KG1 (cell line): Measurements from ENCODE around the gene TSBP1.
A peak's percentile ranks its signal among the peaks of the same experiment; 100 is the strongest.

Experiments used
- DNase-seq: peaks from one replicate; lab custom pipeline; 2025; lab: John Stamatoyannopoulos, UW

The TSBP1 gene, protein sequence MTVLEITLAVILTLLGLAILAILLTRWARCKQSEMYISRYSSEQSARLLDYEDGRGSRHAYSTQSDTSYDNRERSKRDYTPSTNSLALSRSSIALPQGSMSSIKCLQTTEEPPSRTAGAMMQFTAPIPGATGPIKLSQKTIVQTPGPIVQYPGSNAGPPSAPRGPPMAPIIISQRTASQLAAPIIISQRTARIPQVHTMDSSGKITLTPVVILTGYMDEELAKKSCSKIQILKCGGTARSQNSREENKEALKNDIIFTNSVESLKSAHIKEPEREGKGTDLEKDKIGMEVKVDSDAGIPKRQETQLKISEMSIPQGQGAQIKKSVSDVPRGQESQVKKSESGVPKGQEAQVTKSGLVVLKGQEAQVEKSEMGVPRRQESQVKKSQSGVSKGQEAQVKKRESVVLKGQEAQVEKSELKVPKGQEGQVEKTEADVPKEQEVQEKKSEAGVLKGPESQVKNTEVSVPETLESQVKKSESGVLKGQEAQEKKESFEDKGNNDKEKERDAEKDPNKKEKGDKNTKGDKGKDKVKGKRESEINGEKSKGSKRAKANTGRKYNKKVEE

DNA sequence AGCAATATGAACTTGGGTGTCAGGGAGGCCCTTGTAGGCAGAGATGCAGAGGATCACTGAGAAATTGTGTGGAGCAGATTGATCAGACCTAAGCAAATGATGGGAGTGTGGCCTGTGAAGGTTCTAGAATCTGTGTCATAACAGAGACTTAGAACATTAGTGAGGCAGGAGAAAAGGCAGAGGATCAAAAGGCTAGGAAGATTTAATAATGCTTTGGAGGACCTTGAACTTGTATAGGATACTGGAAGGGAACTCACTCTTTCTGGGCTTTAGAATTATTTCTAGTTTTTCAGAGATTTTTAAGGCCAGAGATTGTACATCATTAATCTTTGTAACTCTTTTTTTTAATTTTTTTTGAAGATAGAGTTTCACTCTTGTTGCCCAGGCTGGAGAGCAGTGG, at the start of gene TSBP1:
Gene TSBP1 (minus strand): TSS at position 101 of the 400 bp plus-strand sequence. CDS start 197 bp downstream, outside the sequence.
- DNase-seq: no peak

DNA sequence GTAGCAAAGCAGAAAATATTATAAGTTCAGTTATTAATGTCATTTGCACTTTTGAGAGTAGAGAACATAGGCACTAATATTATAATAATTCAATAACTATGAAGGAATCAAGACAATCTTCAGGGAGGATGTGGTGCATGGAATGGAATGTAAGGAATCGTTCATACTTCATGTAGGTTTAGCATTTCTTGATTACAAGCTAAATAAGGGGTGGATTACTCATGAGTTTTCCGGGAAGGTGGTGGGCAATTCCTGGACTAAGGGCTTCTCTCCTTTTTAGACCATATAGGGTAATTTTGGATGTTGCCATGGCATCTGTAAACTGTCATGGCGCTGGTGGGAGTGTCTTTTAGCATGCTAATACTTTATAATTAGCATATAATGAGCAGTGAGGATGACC, 44.3 kb upstream of the TSBP1 start:
- DNase-seq: no peak

DNA sequence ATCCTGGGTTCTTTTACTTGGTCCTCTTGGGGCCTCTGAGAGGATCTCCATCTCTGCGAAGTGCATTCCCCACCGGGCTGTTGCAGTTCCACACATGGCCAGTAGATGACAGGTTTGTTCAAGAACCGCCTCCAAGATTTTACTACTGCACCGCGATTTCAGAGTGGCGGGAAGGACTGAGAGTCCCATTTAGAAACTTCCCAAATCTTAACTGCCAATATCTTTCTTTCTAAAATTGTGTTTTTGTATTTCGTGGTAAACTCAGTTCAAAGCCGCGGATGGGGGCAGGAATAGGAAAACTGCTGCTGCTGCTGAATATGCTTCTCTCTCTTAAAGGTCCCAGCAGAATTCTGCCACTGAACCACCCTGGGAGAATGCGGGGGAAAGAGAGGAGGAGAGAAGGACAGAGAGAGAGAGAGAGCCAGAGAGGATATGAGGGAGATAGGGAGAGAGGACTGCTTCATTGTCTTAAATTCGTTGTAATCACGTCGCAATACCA, 43.9 kb upstream of the TSBP1 start:
- DNase-seq: peak; percentile 76

DNA sequence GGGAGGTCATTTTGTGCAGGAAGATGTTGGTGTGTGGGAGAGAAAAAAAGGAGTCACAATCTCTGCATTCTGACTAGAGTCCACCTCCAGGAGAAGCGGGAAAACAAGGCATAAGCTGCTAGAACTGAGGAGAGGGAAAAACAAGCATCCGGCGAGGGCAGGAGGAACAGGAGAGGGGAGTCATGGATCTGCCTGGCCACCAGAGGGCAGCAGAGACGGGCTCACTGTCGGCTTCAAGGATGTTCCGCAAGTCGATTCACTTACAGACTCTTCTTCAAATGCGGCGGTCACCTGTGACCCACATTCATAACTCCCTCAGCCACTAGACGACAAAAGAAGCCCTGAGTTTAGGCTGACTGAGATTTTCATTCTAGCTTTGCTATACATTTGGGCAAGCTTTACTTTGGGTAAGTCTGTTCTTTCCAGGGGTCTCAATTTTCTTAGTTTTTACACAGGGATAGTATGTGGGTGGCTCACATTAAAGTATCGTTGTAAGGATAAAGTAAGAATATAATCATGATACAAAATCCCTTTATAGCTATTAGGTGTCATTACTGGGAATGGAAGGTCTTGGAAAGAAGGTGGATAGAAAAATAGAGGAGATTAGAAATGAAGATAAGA, 41.8 kb upstream of the TSBP1 start:
- peak; percentile 52 for DNase-seq

DNA sequence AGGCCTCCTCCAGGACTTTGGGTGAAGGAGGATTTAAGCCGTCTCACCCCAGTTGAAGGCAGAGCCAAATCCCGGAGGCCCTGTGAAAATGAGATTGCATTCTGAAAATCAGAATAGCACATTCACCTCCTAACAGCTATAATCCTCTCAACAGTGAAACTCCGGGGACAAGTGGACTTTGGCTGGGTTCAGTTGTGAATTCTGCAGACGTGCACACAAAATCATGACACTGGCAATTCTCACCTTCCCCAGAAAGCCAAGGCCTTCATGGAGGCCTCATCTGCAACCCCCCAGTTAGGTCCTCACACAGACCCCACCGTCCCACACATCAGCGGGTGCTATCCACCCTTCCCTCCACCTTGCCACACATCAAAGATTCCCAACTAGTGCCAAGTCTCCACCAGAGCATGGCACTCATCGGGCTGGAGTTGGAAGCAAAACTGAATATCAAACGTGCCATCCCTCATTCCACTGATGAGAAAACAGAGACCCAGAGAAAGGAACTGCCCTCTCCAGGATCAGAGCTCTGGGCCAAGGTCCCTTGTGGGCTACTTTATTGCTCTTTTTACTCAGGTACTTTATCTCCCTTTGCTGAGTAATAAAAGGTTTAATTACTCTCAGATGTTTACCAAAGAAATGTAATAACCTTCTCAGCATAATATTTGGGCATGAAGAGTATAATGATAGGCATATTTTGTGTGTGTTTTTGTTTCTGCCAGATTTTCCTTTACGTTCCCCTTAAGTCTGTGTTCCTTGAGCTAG, 40.0 kb upstream of the TSBP1 start:
- no peak for DNase-seq

DNA sequence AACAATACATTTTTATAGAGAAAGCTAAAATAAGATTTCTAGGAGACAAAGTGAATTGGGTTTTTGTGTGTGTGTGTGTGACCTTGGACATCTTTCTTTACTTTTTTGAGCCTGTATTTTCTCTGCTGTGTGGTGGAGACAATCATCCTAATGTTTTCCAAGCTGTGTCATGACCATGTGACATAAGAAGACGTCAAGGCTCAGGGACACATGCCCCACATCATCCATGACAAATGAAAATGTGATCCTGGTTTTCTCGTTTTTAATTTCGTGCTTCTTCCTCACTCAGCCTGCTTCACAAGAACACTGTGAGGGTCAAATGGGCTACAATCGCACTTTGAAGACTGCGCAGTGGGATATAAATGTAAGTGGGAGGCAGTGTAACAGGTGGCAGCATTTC, 39.2 kb upstream of the TSBP1 start:
- DNase-seq: no peak

DNA sequence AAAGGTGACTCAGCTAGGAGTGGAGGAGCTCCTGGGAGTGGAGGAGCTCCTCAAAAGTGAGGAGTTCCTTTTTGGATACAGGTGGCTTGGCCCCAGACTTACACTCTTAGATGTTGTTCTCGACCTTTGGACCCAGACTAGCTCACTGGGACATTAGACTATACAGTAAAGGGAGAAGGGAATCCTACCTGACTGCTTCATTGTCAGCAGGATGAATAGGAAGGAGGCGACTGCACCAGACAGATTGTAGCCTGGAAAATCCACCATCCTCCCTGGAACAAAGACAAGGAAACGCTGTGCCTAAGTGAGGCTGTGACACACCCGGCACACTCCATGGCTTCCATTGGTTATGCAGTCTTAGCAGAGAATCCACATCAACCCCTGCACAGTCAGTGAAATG, 35.2 kb upstream of the TSBP1 start, which contains the start of gene BTNL2:
Gene BTNL2 (minus strand): TSS at position 325 of the 400 bp plus-strand sequence. CDS start 58 bp downstream, at position 267.
- no peak for DNase-seq

DNA sequence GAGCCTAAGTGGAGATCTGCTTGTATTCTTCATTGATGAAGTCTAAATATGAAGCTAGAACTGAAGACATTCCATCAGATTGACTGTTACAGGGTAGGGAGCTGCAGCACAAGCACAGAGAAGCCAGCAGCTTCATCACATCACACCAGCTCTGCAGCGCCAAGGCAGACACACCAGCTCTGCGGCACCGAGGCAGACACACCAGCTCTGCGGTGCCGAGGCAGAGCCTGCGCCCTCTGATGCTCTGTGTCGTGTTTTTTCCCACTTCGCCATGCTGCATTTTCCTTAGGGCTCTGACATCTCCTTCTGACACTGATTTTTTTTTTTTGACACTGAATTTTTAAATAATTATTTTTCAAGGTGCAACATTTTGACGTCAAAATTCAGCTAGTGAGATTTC, 34.5 kb upstream of the TSBP1 start:
- no peak for DNase-seq

DNA sequence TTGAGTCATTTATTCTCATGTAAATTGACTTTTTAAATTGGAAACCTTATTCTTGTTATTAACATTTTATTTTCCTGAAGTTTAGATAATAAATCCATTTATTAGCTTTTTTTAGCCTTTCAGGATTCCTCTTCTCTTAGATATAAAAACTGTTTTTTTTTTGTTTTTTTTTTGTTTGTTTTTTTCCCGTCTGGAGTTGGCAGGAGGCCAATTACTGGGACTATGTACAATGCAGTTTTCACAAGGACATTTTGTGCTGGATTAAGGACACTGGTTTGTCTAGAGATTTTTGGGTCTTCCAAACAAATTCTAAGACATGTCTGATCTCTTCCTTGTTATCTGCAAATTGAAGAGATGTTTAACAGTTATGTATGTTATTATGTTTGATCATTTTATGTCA, 34.0 kb upstream of the TSBP1 start:
- no peak for DNase-seq

DNA sequence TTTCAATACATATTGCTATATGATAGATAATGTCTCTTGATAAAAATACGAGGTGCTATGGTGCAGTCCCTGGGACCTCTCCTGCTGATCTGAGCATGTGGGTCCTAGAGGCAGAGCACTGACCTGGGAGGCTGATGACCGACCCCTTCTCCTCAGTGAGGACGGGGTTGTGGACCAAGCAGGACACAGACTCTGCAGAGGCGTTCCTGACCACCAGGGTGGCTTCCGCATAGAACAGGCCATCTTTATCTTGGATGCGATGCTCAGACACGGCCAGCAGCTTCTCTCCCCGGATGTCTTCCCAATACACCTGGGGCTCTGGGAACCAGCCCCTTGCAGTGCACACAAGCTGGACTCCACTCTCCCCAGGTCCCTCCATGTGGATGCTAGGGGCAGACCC, 31.1 kb upstream of the TSBP1 start:
- DNase-seq: no peak

DNA sequence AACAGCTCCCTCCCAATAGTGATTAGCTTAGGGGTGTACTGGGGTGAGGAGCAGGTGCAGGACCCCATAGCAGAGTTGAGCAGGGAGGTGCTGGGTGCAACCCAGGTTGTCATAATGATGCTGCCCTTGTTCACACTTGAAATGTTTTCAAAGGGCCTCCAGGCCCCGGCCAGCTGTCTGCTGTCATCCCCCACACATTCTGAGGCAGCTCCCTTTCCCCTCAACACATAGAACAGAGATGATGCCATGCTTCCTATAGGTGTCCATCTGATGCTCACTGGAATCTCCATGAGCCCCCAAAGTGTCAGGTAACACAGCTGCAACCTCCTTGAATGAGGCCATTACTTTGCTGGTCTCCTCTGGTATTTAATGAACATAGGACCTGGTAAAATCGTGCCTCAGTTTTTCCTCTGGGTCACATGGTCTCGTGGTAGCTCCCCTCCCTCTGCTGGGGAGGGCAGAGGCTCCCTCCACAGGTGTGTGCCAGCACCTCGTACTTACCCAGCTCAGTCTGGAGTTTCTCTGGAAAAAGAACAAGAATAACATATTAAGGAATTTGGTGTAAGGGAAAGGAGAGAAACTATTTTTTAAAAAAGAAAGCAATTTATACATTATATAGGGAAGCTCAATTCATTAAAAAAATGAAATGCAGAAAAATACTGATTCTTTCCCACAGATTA, 29.7 kb upstream of the TSBP1 start:
- DNase-seq: no peak

DNA sequence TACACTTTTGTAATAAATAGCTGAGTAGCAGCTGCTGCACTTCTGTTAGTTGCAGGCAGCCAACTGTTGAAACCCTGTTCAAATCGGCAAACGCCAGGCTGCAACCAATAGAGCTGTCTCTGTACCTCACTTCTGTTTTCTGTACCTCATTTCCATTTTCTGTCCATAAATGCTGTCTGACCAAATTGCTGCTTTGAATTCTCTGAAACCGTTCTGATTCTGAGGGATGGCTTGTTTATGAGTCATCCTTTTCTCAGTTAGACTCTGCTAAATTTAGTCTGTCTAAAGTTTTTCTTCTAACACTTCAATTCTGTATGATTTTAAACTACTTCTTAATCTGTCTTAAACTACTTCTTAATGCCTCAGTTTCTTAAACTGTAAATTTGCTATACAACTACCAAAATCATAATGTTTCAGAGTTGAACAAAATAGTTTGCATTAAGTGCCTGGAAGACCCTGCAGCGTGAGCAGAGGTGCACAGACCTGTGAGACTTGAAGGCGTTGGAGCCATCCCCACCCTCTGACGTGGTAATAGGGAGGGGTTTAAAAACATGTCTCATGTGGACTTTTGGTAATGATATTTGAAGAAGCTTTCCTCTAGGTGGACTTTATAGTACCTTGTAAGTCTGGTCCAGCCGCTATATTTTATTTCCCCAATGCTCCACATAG, 25.7 kb upstream of the TSBP1 start:
- DNase-seq: no peak

DNA sequence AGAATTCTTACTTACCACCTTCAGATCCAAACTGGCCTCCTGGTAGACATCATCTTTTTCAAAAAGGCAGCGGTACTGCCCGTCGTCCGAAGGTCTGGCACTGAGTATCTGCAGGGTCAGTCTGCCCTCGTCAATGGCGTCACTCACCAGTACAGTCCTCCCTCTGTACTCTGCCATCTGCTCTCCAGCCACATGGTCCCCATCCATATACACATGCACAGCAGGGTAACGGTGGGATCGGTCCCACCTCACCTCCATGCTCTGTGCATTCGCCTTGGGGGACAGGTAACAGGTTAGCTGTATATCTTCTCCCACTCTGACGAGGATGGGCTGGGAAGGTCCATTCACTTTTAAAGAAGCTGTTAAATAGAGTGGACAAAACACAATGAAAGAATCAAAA, 24.3 kb upstream of the TSBP1 start:
- no peak for DNase-seq

DNA sequence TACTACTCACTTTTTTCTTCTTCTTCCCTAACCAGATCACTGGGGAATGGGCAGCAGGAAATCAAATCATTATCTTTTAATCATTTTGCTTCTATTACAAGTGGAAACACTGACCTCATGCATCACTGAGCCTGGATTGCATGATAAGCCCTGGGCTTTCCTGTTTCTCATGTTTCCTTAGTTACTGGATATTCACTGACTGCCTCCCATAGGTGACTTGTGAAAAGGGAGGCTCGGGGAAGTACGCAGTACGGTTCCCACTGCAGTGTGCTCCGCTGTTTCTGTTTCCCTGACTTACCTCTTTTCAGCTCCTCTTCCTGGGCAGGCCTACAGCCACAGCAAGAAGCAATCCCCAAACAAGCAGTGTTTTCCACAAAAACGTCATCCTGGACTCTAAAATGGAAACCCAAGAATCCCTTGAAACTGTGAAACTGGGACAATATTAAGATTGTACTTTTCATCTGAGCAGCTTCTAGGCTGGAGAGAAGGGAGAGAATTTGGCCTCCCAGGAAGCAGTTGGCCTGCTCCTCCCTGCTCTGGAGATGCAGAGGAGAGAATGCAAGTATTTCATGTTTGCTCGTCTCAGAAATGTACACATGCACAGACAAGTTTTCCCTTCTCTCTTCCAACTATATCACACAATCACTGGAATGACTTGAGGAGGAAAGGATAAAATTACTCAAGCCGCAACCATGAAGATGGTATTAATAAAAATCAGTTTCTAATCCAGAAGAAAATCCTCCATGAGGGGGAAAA, 22.1 kb upstream of the TSBP1 start:
- DNase-seq: no peak

DNA sequence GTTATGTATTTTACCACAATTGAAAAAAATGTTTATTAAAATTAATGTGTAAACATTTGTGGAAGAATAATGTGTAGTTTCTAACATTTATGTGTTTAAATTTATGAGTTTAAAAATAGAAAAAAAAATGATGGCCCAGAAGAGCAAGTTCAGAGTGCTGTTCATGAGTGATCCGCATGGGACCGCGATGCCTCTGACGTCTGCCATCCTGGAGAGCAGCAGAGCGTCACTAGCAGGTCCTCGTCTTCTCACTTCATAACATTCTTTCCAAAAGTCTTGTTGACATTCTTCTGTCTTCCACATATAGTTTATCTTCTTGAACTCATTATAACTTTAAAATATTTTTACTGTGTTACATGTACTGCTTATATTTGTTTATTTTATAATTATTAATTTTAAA, 19.8 kb upstream of the TSBP1 start:
- DNase-seq: no peak

DNA sequence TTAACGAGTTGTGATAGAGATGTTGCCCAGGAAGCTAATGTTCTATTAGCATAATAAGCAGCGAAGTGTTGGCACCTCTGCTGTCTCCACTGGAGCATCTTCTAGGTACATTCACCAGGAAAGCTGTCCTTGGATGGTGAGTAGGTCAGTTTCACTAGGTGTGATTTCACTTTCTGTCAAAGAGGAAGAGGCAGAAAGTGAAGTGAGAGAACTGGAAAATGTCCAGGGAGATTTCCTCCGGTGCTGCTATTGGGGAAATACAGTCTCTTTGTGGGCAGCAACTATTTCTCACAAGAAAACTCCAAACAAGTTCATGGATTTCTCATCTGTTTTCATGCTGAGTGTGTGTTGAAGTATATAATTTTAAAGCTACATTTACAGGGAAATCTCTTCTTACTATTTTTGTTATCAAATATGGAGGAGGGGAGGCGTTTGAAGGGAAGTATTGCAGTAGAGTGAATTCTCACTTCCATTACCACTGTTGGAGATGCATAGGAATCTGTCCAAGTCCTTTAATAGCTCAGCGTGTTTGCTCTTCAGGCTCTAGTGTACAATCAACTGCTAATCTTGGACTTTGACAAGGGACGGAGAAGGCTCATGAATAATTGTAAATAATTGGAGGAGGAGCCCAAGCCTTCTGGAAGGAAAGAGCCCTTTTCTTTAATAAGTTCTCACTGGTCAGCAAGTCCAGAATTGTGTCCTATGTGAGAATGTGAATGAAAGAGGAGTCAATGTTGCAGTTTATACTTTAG, 16.1 kb upstream of the TSBP1 start:
- DNase-seq: no peak

DNA sequence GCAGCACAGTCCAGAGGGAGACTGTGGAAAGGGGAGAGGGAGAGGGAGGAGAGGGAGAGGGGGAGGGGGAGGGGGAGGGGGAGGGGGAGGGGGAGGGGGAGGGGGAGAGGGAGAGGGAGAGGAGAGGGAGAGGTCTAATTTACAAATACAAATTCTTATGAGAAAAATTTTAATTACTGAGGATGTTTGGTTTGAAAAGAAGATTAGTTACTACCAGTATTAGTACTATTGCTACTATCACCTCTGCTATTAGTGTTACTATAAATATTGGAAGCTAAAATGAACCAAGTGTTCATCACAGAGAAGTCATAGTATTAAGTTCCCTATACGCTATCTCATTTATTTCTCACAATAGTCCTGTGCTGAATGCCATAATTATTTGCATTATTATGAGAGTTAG, 14.3 kb upstream of the TSBP1 start:
- no peak for DNase-seq

DNA sequence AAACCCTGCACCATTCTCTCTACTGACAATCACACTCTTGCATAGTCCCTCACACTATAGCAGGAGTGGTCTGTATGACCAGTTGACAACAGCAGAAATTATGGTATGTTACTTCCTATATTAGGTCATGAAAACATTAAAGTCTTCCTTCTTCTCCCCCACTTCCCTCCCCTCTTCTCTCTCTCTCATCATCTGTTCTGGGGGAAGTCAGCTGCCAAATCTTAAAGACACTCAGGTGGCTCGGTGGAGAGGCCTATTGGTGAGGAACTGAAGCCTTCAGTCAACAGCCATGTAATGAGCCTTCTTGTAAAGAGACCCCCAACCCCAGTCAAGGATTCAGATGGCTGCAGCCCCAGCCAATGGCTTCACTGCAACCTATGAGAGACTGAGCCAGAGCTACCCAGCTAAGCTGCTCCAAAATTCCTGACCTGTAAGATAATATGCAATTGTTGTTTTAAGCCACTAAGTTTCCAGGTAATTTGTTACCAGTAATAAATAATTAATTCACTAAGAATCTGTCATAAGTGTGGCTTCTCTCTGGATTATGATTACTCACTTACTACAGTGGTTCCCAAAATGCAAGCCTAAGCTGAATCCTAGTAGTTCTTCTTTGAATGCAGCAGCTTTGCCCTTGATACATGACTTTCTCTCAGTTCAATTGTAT, 11.2 kb upstream of the TSBP1 start:
- DNase-seq: no peak

DNA sequence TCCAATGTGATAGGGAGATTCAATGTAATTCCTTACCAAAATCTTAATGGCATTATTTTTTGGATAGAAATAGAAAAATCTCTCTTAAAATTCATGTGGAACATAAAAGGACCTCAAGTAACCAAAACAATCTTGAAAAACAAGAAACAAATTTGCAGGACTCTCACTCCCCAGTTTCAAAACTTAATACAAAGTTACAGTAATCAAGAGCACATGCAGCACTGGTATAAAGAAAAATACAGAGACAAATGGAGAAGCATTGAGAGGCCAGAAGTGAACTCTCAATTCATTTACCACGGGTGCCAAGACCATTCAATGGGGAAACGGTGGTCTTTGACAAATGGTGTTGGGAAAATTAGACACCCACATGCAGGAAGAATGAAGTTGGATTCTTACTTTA, 7.8 kb upstream of the TSBP1 start:
- DNase-seq: no peak
